H1 (cell line): ENCODE results near the gene SND1. TPM values are rescaled to one million over a fixed set of nuclear protein-coding genes. Genes with fewer than 3 reads are reported as not detected.

ENCODE experiments used
- CTCF ChIA-PET: fragments of 300-600 bp; sonication (Branson Sonifier 250); formaldehyde crosslinking; loops from one replicate; lab custom pipeline; 2021; ENCODE audit not compliant: partially characterized antibody; lab: Charles Lee
- POLR2A ChIA-PET: fragments of 300-600 bp; sonication (Branson Sonifier 250); formaldehyde crosslinking; loops from one replicate; lab custom pipeline; 2021; ENCODE audit warnings: inconsistent platforms; ENCODE audit not compliant: partially characterized antibody; lab: Charles Lee
- DNase-seq, 2 experiments: peaks; one replicate each; pipeline versions ENCODE4 v3.0.0 to v3.0.0-alpha.2; 2010 to 2022; ENCODE audit warnings: low spot score in 2 of 2, low read depth in 1 of 2, mixed read lengths in 1 of 2
- FAIRE-seq: peaks from 2 replicates; lab custom pipeline; 2011; peaks lifted over from hg19 to GRCh38; lab: Jason Lieb, UNC
- H2AFZ ChIP-seq: 2 replicates; pipeline ENCODE4 v1.8.1; 2012; ENCODE audit warnings: low read length, inconsistent platforms
- H2AK5ac ChIP-seq: 2 replicates; pipeline ENCODE4 v1.6.1; 2013; ENCODE audit warnings: low read depth, low read length
- H2BK120ac ChIP-seq: replicated peaks from 2 replicates; pipeline ENCODE3; 2013; ENCODE audit warnings: low read depth, low read length, inconsistent platforms
- H2BK12ac ChIP-seq: 2 replicates; pipeline ENCODE4 v1.6.1; 2013; ENCODE audit warnings: low read depth, low read length
- H2BK15ac ChIP-seq: 2 replicates; pipeline ENCODE4 v1.6.1; 2013; ENCODE audit warnings: low read length
- H2BK20ac ChIP-seq: 2 replicates; pipeline ENCODE4 v1.6.1; 2013; ENCODE audit warnings: low read length
- H2BK5ac ChIP-seq: 2 replicates; pipeline ENCODE4 v1.6.1; 2013; ENCODE audit warnings: low read depth, low read length
- H3K14ac ChIP-seq: 2 replicates; pipeline ENCODE4 v1.6.1; 2013; ENCODE audit warnings: inconsistent platforms; ENCODE audit not compliant: insufficient read length
- H3K18ac ChIP-seq: 2 replicates; pipeline ENCODE4 v1.6.1; 2013; ENCODE audit warnings: low read length; ENCODE audit errors: extremely low read depth
- H3K23ac ChIP-seq: 2 replicates; pipeline ENCODE4 v1.6.1; 2013; ENCODE audit warnings: inconsistent platforms; ENCODE audit not compliant: insufficient read length
- H3K23me2 ChIP-seq: 2 replicates; pipeline ENCODE4 v1.6.1; 2013; ENCODE audit warnings: low read depth, low read length
- H3K27ac ChIP-seq: 2 replicates; pipeline ENCODE4 v1.6.1; 2011; ENCODE audit warnings: low read depth, low read length, inconsistent platforms
- H3K27me3 ChIP-seq, 4 experiments: replicated peaks in 1 of 4; 1 replicate in 1 of 4; 2 replicates in 3 of 4; pipeline versions ENCODE4 v1.6.1 to v1.8.1; 2011 to 2013; ENCODE audit warnings: low read length in 3 of 4, mild to moderate bottlenecking in 3 of 4, inconsistent platforms in 2 of 4, mixed read lengths in 2 of 4, moderate library complexity in 1 of 4; ENCODE audit not compliant: control insufficient read depth in 3 of 4, insufficient read depth in 3 of 4; ENCODE audit errors: extremely low read depth in 1 of 4
- H3K36me3 ChIP-seq, 4 experiments: 2 replicates each; pipeline versions ENCODE4 v1.6.1 to v1.8.1; 2011 to 2013; ENCODE audit warnings: mild to moderate bottlenecking in 4 of 4, low read length in 3 of 4, moderate library complexity in 2 of 4, control low read depth in 1 of 4, inconsistent platforms in 1 of 4; ENCODE audit not compliant: insufficient read depth in 4 of 4, control insufficient read depth in 2 of 4
- H3K4ac ChIP-seq: replicated peaks from 2 replicates; pipeline ENCODE3; 2013; ENCODE audit warnings: low read length, low read depth, mixed read lengths, inconsistent platforms; ENCODE audit not compliant: insufficient read length
- H3K4me1 ChIP-seq, 4 experiments: replicated peaks in 1 of 4; 1 replicate in 1 of 4; 2 replicates in 3 of 4; pipeline versions ENCODE4 v1.6.1 to v1.8.1; 2011 to 2013; ENCODE audit warnings: low read length in 3 of 4, inconsistent platforms in 2 of 4, mixed read lengths in 1 of 4; ENCODE audit not compliant: insufficient read depth in 4 of 4, control insufficient read depth in 3 of 4
- H3K4me2 ChIP-seq, 2 experiments: 2 replicates each; pipeline versions ENCODE4 v1.6.1 to v1.8.1; 2011 to 2013; ENCODE audit warnings: low read depth in 2 of 2, low read length in 2 of 2, control low read depth in 1 of 2, inconsistent platforms in 1 of 2, mild to moderate bottlenecking in 1 of 2; ENCODE audit not compliant: insufficient read depth in 1 of 2
- H3K4me3 ChIP-seq, 4 experiments: fragments of 200-600, 300-600 bp in 1 of 4; sonication (generic), shearing (Covaris generic), sonication (Bioruptor Twin) in 1 of 4; 2 replicates each; pipeline versions ENCODE4 v1.5.1 to v1.8.1; 2011 to 2016; ENCODE audit warnings: low read length in 4 of 4, low read depth in 3 of 4, control low read depth in 2 of 4, inconsistent platforms in 2 of 4, mild to moderate bottlenecking in 2 of 4, mixed read lengths in 1 of 4, moderate library complexity in 1 of 4; ENCODE audit not compliant: insufficient read depth in 2 of 4; ENCODE audit errors: extremely low read depth in 1 of 4
- H3K56ac ChIP-seq: replicated peaks from 2 replicates; pipeline ENCODE3; 2013; ENCODE audit warnings: low read depth, mild to moderate bottlenecking, mixed read lengths, low read length, inconsistent platforms; ENCODE audit not compliant: insufficient read length
- H3K79me1 ChIP-seq: 2 replicates; pipeline ENCODE4 v1.6.1; 2013; ENCODE audit warnings: low read depth, low read length, control low read depth
- H3K79me2 ChIP-seq, 2 experiments: 2 replicates each; pipeline versions ENCODE4 v1.6.1 to v1.8.1; 2012 to 2013; ENCODE audit warnings: low read length in 2 of 2, mild to moderate bottlenecking in 2 of 2, inconsistent platforms in 1 of 2; ENCODE audit not compliant: insufficient read depth in 2 of 2, control insufficient read depth in 1 of 2
- H3K9ac ChIP-seq, 4 experiments: replicated peaks in 1 of 4; 1 replicate in 1 of 4; 2 replicates in 3 of 4; pipeline versions ENCODE4 v1.6.1 to v1.8.1; 2011 to 2013; ENCODE audit warnings: low read depth in 3 of 4, low read length in 3 of 4, control low read depth in 2 of 4, mild to moderate bottlenecking in 2 of 4, moderate library complexity in 2 of 4, inconsistent platforms in 1 of 4; ENCODE audit errors: extremely low read depth in 1 of 4
- H3K9me3 ChIP-seq, 2 experiments: 2 replicates each; pipeline versions ENCODE4 v1.6.1 to v1.8.1; 2012 to 2013; ENCODE audit warnings: mild to moderate bottlenecking in 2 of 2, moderate library complexity in 2 of 2, control low read depth in 1 of 2, inconsistent platforms in 1 of 2, low read depth in 1 of 2, low read length in 1 of 2, mixed read lengths in 1 of 2; ENCODE audit not compliant: insufficient read depth in 2 of 2
- H4K20me1 ChIP-seq, 2 experiments: replicated peaks in 1 of 2; 2 replicates each; pipeline versions ENCODE3 to v1.8.1; 2011 to 2013; ENCODE audit warnings: inconsistent platforms in 2 of 2, low read length in 2 of 2, mild to moderate bottlenecking in 1 of 2; ENCODE audit not compliant: insufficient read depth in 2 of 2, control insufficient read depth in 1 of 2
- H4K5ac ChIP-seq: 2 replicates; pipeline ENCODE4 v1.6.1; 2013; ENCODE audit warnings: low read length, low read depth, mixed read lengths, inconsistent platforms; ENCODE audit not compliant: insufficient read length
- H4K8ac ChIP-seq: 2 replicates; pipeline ENCODE4 v1.8.0; 2013; ENCODE audit warnings: mild to moderate bottlenecking, moderate library complexity, low read length, inconsistent platforms; ENCODE audit not compliant: insufficient read depth; ENCODE audit errors: extremely low read depth
- H4K91ac ChIP-seq: replicated peaks from 2 replicates; pipeline ENCODE3; 2013; ENCODE audit warnings: low read length, mixed read lengths, inconsistent platforms; ENCODE audit not compliant: insufficient read length
- WGBS, 2 experiments: shearing (Covaris generic) in 1 of 2; methylation state at CpG; one replicate each; pipeline versions ENCODE4 v1.1.6 to v1.1.7; 2013 to 2015; ENCODE audit warnings: low lambda C conversion rate in 2 of 2, mixed read lengths in 2 of 2, inconsistent platforms in 1 of 2, low coverage in 1 of 2, missing lambda C conversion rate in 1 of 2; ENCODE audit not compliant: insufficient replicate concordance in 2 of 2, insufficient coverage in 1 of 2, insufficient read length in 1 of 2; ENCODE audit errors: extremely low coverage in 1 of 2, missing lambda C conversion rate in 1 of 2; 5-methylcytosine and 5-hydroxymethylcytosine counted together
- polyA plus RNA-seq, 7 experiments: library from polyadenylated mRNA; depleted of rRNA in 3 of 7; stranded (reverse) in 5 of 7; unstranded in 2 of 7; fragments of >200 nt in 5 of 7; fragments of 200-250 nt in 2 of 7; gene quantifications; 1 replicate in 5 of 7; 2 replicates in 1 of 7; 4 replicates in 1 of 7; pipeline versions ENCODE4 v1.2.1 to v1.2.3, GENCODE V29; 2011 to 2013; ENCODE audit warnings: missing spikeins in 2 of 7, mixed read lengths in 2 of 7
- total RNA-seq: library from RNA; stranded (reverse); fragmentation: NEBNext Ultra II Directional; extraction: Animal tissue kit (Norgen Biotek cat#: 25700); gene quantifications from 2 replicates; pipeline ENCODE4 v1.2.1, GENCODE V29; 2021

The SND1 gene
- total and polyA plus RNA-seq, 2 of the 8 experiments (the other 6 are each of a cell fraction or from before 2014, with no cell fraction given), result 122 to 290 TPM

DNA sequence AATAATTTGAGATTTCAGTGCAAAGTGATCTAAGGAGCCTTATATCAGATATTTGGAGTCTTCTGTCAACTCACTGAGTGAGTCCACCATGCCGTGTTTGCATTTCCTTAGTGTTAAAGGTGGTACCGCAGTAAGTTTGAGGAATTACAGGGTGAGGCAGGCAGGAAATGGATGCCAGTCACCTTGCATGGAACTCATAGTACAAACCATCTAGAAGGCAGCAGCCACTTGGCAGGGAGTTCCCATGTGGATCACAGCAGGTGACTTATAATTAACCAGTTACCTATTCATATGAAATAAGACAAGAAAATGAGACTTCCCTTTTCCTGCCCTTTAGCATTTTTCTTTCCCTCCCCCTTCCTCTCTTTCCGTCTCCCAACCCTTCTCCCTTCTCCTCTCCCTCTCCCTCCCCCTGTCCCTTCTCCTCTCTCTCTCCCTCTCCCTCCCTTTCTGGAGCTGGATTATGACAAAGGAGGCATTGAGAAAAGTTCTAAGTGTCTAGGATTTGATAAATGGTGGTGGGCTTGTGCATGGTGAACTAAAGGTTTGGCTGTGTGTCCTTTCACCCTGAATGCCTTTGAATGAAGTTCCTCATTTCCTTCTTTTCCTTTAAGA, 285.2 kb downstream of the SND1 start:
- no peak overlapping the region for H2BK120ac ChIP-seq
- no peaks in the 10 kb centered on the region; a peak in 1 of 4 replicates for H3K79me2 ChIP-seq
- no peak overlapping the region for H2BK20ac ChIP-seq
- H3K4me2 ChIP-seq, result no peak overlapping the region
- no peak for DNase-seq
- no peak overlapping the region for H3K27ac ChIP-seq
- peaks cover 0 to 3% (median under 1%) of the 10 kb centered on the region in 4 experiments; a peak in 1 of 8 replicates for H3K36me3 ChIP-seq
- no peak overlapping the region for H3K18ac ChIP-seq
- no peaks in the 10 kb centered on the region for H3K9me3 ChIP-seq
- no peak overlapping the region for H3K23ac ChIP-seq
- H2AK5ac ChIP-seq, result no peak overlapping the region
- H2BK5ac ChIP-seq, result no peak overlapping the region
- no peak overlapping the region for H3K4ac ChIP-seq
- no peak overlapping the region for H4K8ac ChIP-seq
- H4K91ac ChIP-seq, result no peak overlapping the region
- H2BK12ac ChIP-seq, result no peak overlapping the region
- no peak for FAIRE-seq
- H4K20me1 ChIP-seq, result no peaks in the 10 kb centered on the region
- peaks cover 3% of the 10 kb centered on the region; the same call in 1 of the 2 replicates for H3K79me1 ChIP-seq
- H2BK15ac ChIP-seq, result no peak overlapping the region
- H3K23me2 ChIP-seq, result no peaks in the 10 kb centered on the region
- H3K14ac ChIP-seq, result no peak overlapping the region
- no peak overlapping the region for H3K56ac ChIP-seq
- no peaks in the 10 kb centered on the region for H3K27me3 ChIP-seq
- no peak overlapping the region for H2AFZ ChIP-seq
- ChIA-PET CTCF (no interaction called here), POLR2A (no interaction called here)
- H4K5ac ChIP-seq, result no peak overlapping the region
- H3K9ac ChIP-seq, result no peak overlapping the region
- no peak overlapping the region for H3K4me3 ChIP-seq
- WGBS, 2 experiments, result 83% methylated on average over 3 of the region's 3 CpGs; no CpG with 5 or more reads in 1 of the 2 experiments
- H3K4me1 ChIP-seq, result peaks cover 2 to 13% (median 3%) of the 10 kb centered on the region in 4 experiments; a peak in 4 of 7 replicates
